ENCODE data around the gene CDK12.

The CDK12 gene

GRCh38 chr17:39551879-39552278 lies 90.6 kb downstream of the CDK12 start:
- no peak for DNase-seq

GRCh38 chr17:39553341-39553945 lies 92.2 kb downstream of the CDK12 start:
- no peak for DNase-seq

GRCh38 chr17:39555368-39555767 lies 94.1 kb downstream of the CDK12 start:
- DNase-seq = no peak

GRCh38 chr17:39556423-39556822 lies 95.1 kb downstream of the CDK12 start:
- DNase-seq = no peak

GRCh38 chr17:39562395-39562794 lies 101.1 kb downstream of the CDK12 start:
- DNase-seq = no peak

GRCh38 chr17:39562976-39563375 lies 101.7 kb downstream of the CDK12 start:
- DNase-seq = no peak

- no peak for DNase-seq
Observed at GRCh38 chr17:39563476-39563875, 102.2 kb downstream of the CDK12 start.

- DNase-seq = no peak
Observed at GRCh38 chr17:39564211-39564848, 103.0 kb downstream of the CDK12 start.

GRCh38 chr17:39566094-39566850 lies 105.0 kb downstream of the CDK12 start:
- DNase-seq = no peak

- no peak for DNase-seq
Observed at GRCh38 chr17:39568702-39569101, 107.4 kb downstream of the CDK12 start.

GRCh38 chr17:39569126-39569525 lies 107.8 kb downstream of the CDK12 start:
- DNase-seq = no peak

- DNase-seq = no peak
Observed at GRCh38 chr17:39572121-39572520, 110.8 kb downstream of the CDK12 start.

GRCh38 chr17:39573447-39574298 lies 112.4 kb downstream of the CDK12 start:
- DNase-seq = no peak

GRCh38 chr17:39576187-39576586 lies 114.9 kb downstream of the CDK12 start:
- DNase-seq = no peak

GRCh38 chr17:39578272-39578671 lies 117.0 kb downstream of the CDK12 start:
- no peak for DNase-seq

GRCh38 chr17:39579318-39580081 lies 118.2 kb downstream of the CDK12 start:
- no peak for DNase-seq

GRCh38 chr17:39580082-39580468 lies 118.8 kb downstream of the CDK12 start:
- no peak for DNase-seq

- no peak for DNase-seq
Observed at GRCh38 chr17:39581071-39581758, 119.9 kb downstream of the CDK12 start.

GRCh38 chr17:39581759-39582085 lies 120.4 kb downstream of the CDK12 start:
- DNase-seq = no peak

GRCh38 chr17:39582658-39583057 lies 121.4 kb downstream of the CDK12 start:
- no peak for DNase-seq

Measured in GDM1 (cell line).